Fibroblast of lung (primary cell): ENCODE data around the gene TMEM117. TPM values are rescaled to one million over a fixed set of nuclear protein-coding genes. Genes with fewer than 3 reads are reported as not detected.
"Not testable (repeated sequence)": the region's sequence is repeated elsewhere in the genome, so short reads cannot be mapped to it uniquely, and the experiment has no call there.

ENCODE experiments used
- DNase-seq, 2 donors: peaks; one replicate each; pipeline versions ENCODE4 v3.0.0 to v3.0.0-alpha.2; 2010; ENCODE audit warnings: low read depth in 2 of 2
- H2AFZ ChIP-seq: 2 replicates; pipeline ENCODE4 v1.5.1; 2012; ENCODE audit warnings: low read length, control low read depth, inconsistent platforms
- H3K27ac ChIP-seq: 2 replicates; pipeline ENCODE4 v1.5.1; 2011; ENCODE audit warnings: low read length, control low read depth; ENCODE audit not compliant: insufficient read depth
- H3K27me3 ChIP-seq: 2 replicates; pipeline ENCODE4 v1.5.1; 2011; ENCODE audit warnings: mild to moderate bottlenecking, low read length; ENCODE audit not compliant: control insufficient read depth, insufficient read depth
- H3K36me3 ChIP-seq: 2 replicates; pipeline ENCODE4 v1.5.1; 2011; ENCODE audit warnings: low read length; ENCODE audit not compliant: control insufficient read depth, insufficient read depth
- H3K4me1 ChIP-seq: 2 replicates; pipeline ENCODE4 v1.5.1; 2011; ENCODE audit warnings: low read length; ENCODE audit not compliant: control insufficient read depth, insufficient read depth; ENCODE audit errors: extremely low read depth
- H3K4me2 ChIP-seq: 2 replicates; pipeline ENCODE4 v1.5.1; 2011; ENCODE audit warnings: low read length, control low read depth; ENCODE audit not compliant: insufficient read depth; ENCODE audit errors: extremely low read depth
- H3K4me3 ChIP-seq, 4 experiments: fragments of 200-600 bp in 1 of 4; sonication (generic) in 1 of 4; replicated peaks in 1 of 4; 2 replicates each; pipeline ENCODE4 v1.5.1; 2011 to 2016; ENCODE audit warnings: low read length in 4 of 4, low read depth in 3 of 4, mild to moderate bottlenecking in 3 of 4, control low read depth in 2 of 4, inconsistent platforms in 1 of 4, mixed read lengths in 1 of 4; ENCODE audit not compliant: insufficient read depth in 1 of 4; ENCODE audit errors: control extremely low read depth in 1 of 4
- H3K79me2 ChIP-seq: 2 replicates; pipeline ENCODE4 v1.5.1; 2012; ENCODE audit warnings: mild to moderate bottlenecking, low read length, inconsistent platforms; ENCODE audit not compliant: control insufficient read depth, insufficient read depth
- H3K9ac ChIP-seq: 2 replicates; pipeline ENCODE4 v1.5.1; 2011; ENCODE audit warnings: mild to moderate bottlenecking, low read length, control low read depth; ENCODE audit not compliant: insufficient read depth
- H3K9me3 ChIP-seq: 2 replicates; pipeline ENCODE4 v1.5.1; 2012; ENCODE audit warnings: low read depth, low read length; ENCODE audit not compliant: control insufficient read depth, insufficient read depth
- H4K20me1 ChIP-seq: 2 replicates; pipeline ENCODE4 v1.5.1; 2011; ENCODE audit warnings: low read length; ENCODE audit not compliant: control insufficient read depth, insufficient read depth; ENCODE audit errors: extremely low read depth
- CTCF ChIP-seq, 2 donors: IDR thresholded peaks in 1 of 2; conservative IDR thresholded peaks in 1 of 2; 1 replicate in 1 of 2; 2 replicates in 1 of 2; pipeline ENCODE4 v1.5.1; 2011 to 2012; ENCODE audit warnings: low read length in 2 of 2, control low read depth in 1 of 2, inconsistent platforms in 1 of 2, low read depth in 1 of 2, mild to moderate bottlenecking in 1 of 2
- EZH2 ChIP-seq: IDR thresholded peaks from 2 replicates; pipeline ENCODE4 v1.5.1; 2012; ENCODE audit warnings: low read length, control low read depth, mild to moderate bottlenecking; ENCODE audit errors: missing control alignments
- polyA plus RNA-seq, 2 donors: library from polyadenylated mRNA; depleted of rRNA in 1 of 2; stranded (reverse) in 1 of 2; unstranded in 1 of 2; fragments of >200 nt; gene quantifications; 2 replicates each; pipeline ENCODE4 v1.2.1, GENCODE V29; 2011 to 2012; ENCODE audit warnings: missing spikeins in 1 of 2
- total RNA-seq: library from RNA; depleted of rRNA; stranded (reverse); fragments of >200 nt; gene quantifications from 2 replicates; pipeline ENCODE4 v1.2.1, GENCODE V29; 2014

Gene TMEM117
- total and polyA plus RNA-seq, 2 donors (not counting 1 experiment from before 2014, with no cell fraction given) = 7.6 to 7.8 TPM

DNA sequence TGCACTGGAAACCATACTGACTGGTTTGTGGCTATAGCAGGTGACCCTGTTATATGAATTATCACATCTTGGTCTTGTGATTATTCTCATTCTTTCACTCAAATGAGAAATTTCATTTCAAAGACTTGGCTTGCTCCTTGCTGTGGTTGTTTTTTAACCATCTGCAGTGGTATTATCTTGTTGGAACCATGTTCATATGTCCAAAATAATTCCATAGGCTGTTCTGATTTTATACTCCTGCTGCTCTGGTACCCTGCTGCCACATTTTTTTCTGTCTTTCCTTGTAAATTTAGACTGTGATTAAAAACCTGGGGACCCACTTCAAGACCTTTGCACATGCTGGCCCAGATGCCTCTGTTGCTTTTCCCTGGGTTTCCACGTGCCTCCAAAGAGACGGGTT is 190.2 kb downstream of the TMEM117 start:
- no peak for DNase-seq
- Histone ChIP-seq H4K20me1 (no peaks in the 10 kb centered on the region), H3K4me1 (no peaks in the 10 kb centered on the region), H3K9ac (no peak overlapping the region), H3K9me3 (no peaks in the 10 kb centered on the region), H3K4me3 (no peak overlapping the region), H3K4me2 (no peak overlapping the region), H3K27ac (no peak overlapping the region), H3K27me3 (no peaks in the 10 kb centered on the region), H3K79me2 (no peaks in the 10 kb centered on the region), H3K36me3 (no peaks in the 10 kb centered on the region), H2AFZ (no peak overlapping the region)
- TF ChIP-seq CTCF (conservative IDR thresholded peaks at IDR 0.05 in 1 of 2, IDR thresholded peaks at IDR 0.05 in 1 of 2; ENCODE audit: low read depth in 1 of 2, low read length in 2 of 2) (no peak), EZH2 (no peak)

- not testable (repeated sequence) for H3K9ac ChIP-seq, H3K4me3 ChIP-seq, H3K27ac ChIP-seq, H2AFZ ChIP-seq, H3K36me3 ChIP-seq, H3K9me3 ChIP-seq, H4K20me1 ChIP-seq, H3K4me1 ChIP-seq, DNase-seq, H3K79me2 ChIP-seq, H3K4me2 ChIP-seq, H3K27me3 ChIP-seq
Measured at GRCh38 chr12:44026926-44027325, 191.0 kb downstream of the TMEM117 start.

DNA sequence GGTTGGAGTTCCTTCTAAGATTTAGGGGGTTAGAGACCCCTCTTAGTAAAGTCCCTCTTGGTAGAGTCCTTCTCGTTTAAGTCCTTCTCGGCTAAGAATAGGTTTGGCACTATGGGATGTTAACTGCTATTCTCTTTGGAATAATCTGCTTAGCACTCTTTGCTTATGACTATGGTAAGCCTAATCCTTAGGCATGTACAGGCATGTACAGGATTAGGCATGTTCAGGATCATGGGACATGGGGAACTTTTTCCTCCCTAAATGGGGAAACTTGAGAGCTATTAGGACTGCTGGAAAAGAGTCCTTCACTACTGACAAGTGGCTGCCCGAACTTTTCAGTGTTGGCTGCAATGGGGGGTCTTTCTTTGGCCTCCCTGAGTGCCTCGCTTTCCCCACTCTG is 193.3 kb downstream of the TMEM117 start:
- no peak overlapping the region for H3K9ac ChIP-seq
- no peaks in the 10 kb centered on the region for H4K20me1 ChIP-seq
- no peak overlapping the region for H2AFZ ChIP-seq
- H3K4me2 ChIP-seq = no peak overlapping the region
- H3K4me1 ChIP-seq = no peaks in the 10 kb centered on the region
- H3K4me3 ChIP-seq = no peak overlapping the region
- no peaks in the 10 kb centered on the region for H3K9me3 ChIP-seq
- no peak overlapping the region for H3K27ac ChIP-seq
- TF ChIP-seq EZH2 (no peak), CTCF (conservative IDR thresholded peaks at IDR 0.05 in 1 of 2, IDR thresholded peaks at IDR 0.05 in 1 of 2; ENCODE audit: low read depth in 1 of 2, low read length in 2 of 2) (no peak)
- no peaks in the 10 kb centered on the region for H3K27me3 ChIP-seq
- no peaks in the 10 kb centered on the region for H3K79me2 ChIP-seq
- H3K36me3 ChIP-seq = no peaks in the 10 kb centered on the region
- DNase-seq = no peak
